Stimulated activated CD4-positive, alpha-beta T cell treated with anti-CD3 and anti-CD28 coated beads, TNF-alpha, amount 100 ng/mL, for 48 hours (primary cell): ENCODE results near the gene ARIH2.

Experiments used
- DNase-seq, 3 donors: peaks; one replicate each; pipeline ENCODE4 v3.0.0-alpha.2; 2020; ENCODE audit warnings: low read depth in 3 of 3

Gene ARIH2

DNA sequence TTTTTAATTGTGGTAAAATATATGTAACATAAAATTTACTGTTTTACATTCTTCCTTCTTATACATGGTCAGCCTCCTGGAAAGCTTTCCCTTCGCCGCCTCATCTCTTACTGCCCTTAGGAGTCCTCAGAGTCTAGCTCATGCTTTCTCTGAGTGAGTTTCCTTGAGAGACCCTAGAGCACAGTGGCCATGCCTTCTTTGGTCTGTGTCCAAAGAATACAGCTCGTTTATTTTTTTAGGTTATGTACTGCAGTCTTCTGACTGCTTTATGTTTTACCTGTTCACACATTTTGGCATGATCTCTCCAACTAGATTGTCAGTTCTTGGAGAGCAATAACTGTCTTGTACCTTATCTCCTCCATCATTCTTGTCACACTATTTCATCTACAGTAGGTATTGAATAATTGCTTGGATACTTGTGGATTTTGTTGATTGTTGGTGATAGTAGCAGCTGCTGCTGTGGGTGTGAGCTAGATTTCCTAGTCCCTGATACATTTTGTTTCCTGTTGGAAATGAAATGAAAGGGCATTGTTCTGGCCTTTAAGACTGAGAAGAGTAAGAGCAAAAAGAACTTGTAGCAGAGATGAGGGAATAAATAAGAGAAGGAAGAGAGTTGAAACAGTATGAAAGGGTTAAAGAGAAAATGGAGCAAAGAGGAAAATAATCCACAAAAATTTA is 10.9 kb downstream of the ARIH2 start:
- DNase-seq: no peak

DNA sequence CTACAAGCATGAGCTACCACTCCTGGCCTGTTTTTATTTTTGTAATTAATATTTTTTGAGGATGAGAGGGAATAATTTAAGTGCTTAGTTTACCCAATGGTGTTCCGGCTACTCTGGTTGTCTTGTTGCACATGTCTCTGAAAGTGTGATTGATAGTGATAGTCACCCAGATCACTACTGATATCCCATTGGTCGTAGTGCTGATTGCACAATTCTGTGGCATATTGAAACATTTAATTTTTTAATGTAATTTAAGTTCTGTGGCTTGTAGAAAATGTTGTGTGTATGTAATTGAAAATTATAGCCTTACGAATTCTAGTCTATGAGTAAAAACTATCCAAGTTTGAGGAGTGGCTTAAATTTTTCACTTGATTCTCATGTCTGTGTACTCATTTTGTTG is 11.9 kb downstream of the ARIH2 start:
- no peak for DNase-seq

GRCh38 chr3:48931944-48932580 is 13.4 kb downstream of the ARIH2 start:
- no peak for DNase-seq

GRCh38 chr3:48934333-48934991 is 15.8 kb downstream of the ARIH2 start:
- DNase-seq: no peak

DNA sequence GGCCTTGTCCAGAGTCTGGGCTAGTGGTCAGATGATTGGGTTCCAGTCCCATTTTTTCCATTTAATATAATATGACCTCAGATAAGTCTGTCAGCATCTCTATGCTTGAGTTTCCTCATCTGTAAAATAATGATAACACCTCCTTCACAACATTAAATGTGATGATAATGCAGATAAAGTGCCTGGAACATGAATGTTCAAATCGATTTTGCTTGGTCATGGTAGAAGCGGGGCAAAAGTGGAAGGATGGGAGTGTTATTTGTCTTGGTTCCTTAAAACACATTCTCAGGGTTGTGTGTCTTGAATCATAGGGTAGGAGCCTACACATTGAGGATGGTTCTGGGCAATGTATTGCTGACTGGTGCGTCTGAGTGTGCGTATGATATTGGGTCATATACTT is 16.9 kb downstream of the ARIH2 start:
- no peak for DNase-seq

- no peak for DNase-seq
These were observed 19.5 kb downstream of the ARIH2 start for GRCh38 chr3:48938156-48938555.

GRCh38 chr3:48938689-48939088 is 20.0 kb downstream of the ARIH2 start:
- no peak for DNase-seq

DNA sequence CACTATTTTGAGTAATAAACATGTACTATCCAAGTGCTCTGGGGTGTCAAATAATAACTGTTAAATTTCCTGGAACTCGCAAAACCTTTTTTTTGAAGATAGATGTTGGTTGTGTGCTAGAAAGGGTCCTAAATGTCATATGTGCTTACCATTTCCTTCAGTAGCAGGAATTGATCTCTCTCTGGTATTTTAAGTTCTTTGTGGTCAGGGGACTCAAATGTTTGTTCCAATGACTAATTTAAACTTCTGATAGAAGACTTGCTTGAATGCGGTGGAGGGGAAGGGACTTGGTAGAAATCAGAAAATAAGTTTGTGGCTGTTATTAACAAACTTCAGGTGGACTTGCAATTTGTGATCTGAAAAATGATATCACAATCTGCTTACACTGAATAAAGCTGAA is 26.8 kb downstream of the ARIH2 start:
- DNase-seq: no peak

DNA sequence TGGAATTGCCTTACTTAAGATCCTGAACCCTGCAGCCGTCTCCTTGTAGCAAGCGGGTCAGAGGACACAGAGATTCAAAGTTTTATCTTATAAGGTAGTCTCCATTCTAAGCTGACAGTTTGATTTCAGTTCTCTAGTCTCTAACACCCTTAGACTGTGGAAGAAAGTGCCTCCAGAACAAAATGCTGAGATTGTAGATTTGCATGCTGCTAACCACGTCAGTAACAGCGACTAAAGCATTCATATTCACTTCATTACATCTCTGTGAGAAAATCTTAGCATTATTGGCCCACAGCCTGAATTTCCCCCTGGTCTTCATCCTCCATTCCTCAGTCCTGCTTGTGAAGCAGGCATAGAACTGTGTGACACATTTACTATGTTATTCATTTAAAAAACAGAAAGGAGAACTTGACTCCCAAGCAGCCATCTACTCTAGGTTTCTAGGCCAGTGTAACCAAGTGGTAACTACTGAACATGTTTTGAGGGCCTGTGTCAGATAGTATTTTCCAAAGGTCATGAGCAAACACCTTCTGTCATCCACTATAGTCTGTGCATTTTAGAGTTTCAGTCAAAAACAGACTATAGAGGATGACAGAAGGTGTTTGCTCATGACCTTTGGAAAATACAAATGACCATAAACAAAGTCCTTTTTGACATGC is 27.4 kb downstream of the ARIH2 start:
- DNase-seq: no peak

DNA sequence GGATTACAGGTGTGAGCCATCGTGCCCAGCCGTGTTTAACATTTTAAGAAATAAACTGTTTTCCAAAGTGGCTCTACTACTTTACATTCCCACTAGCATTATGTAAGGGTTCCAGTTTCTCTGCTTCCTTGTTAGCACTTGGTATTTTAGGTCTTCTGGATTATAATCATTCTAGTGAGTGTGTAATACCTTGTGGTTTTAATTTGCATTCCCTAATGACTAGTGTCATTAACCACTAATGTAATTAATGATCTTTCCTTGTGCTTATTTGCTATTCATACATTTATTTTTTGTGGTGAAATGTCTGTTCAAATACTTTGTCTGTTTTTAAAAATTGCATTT is 30.7 kb downstream of the ARIH2 start:
- DNase-seq: no peak

DNA sequence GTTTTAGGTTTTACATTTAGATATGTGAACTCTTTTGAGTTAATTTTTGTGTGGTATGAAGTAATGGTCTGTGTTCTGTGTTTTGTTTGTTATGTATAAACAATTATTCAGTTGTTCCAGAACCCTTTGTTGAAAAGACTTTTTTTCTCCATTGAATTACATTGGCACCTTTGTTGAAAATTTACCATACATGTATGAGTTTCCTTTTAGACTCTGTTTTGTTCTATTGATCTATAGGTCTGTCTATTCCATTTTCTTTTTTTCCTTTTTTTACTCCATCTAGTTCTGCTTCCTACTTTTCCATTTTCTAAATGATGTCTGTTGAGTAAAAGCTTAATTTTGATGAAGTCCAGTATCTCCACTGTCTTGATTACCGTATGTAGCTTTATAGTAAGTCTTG is 31.4 kb downstream of the ARIH2 start:
- no peak for DNase-seq

DNA sequence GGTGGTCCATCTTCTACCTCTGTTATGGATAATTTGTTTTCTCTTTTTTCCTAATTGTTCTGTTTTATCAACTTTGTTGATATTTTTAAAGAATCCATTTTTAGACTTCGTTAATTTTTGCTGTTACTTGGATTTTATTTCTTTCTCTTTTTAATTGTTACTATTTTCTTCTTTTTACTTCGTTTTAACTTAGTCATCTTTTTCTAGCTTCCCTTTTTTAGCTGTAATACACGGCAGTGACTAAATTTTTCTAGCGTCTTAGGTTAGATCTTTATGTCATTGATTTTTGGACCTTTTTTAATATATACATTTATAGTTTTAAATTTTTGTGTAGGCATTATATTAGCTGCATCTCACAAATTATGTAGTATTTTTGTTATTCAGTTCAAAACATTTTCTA is 33.1 kb downstream of the ARIH2 start:
- DNase-seq: no peak

GRCh38 chr3:48952510-48953118 is 34.0 kb downstream of the ARIH2 start:
- DNase-seq: peak in 2 of 3 donors; percentile 9 to 28

DNA sequence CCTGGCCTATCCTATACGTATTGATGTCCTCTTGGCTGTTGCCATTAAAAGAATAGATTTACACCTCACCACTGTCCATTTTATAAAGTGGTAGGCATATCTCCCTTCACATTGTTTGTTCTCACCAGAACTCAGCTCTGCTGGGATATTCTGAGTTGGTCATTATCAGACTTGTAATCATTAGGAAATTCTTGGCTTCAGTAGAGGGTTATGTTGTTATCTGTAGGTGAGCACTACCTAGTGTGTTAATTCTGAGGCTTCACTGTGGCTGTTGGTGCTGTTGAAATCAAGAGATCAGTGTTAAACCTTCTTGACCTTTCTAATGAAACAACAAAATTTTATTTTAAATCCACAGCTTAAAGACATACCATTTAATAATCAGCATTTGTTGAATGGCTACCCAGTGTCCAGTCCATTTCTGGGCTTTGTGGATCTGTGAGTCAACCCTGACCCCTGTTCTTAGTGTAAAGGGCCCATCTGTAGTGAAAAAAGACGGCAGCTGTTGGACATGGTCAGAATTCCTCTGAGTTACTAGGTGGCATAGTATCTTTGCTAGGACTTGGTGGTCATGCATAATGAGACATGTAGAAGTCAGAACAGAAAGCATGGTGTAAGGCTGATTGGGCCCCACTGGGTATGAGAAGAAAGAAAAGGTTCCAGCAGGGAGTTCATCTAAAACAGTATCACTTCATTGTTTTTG is 38.5 kb downstream of the ARIH2 start:
- no peak for DNase-seq

- no peak for DNase-seq
These were observed 42.3 kb downstream of the ARIH2 start for GRCh38 chr3:48960841-48961413.

DNA sequence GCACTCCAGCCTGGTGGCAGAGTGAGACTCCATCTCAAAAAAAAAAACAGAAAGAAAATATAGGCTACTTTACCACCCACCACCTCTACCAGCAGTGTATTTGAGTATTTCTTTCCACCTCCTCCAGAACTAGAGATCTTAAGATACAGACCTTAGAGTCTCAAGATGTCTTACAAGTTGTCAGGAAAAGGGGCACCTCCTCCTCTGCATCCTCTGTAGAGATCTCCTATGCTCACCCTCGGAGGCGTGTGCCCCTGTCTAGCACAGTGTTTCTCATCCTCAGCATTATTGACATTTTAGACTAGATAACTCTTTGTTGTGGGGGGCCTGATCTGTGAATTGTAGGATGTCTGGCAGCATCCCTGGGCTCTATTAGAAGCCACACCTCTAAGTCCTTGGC is 43.7 kb downstream of the ARIH2 start:
- no peak for DNase-seq

GRCh38 chr3:48962939-48963338 is 44.3 kb downstream of the ARIH2 start:
- DNase-seq: no peak

DNA sequence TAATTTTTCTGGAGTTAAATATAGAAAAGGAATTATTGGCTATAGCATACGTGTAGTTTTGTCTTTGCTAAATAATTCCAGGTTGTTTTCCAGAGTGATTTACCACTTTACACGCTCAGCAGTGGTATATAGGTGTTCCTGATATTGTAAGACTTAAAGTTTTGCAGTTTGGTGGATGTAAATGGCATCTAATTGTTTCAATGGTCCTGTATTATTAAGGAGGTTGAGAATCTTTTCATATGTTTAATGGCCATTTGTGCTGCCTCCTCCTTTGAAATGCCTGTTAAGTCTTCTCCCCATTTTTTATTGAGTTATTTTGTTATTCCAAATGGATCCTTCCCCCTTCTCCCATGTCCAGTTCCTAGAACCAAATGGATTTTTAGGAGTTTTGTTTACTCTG is 44.9 kb downstream of the ARIH2 start:
- DNase-seq: no peak

- no peak for DNase-seq
These were observed 47.7 kb downstream of the ARIH2 start for GRCh38 chr3:48966367-48966766.

GRCh38 chr3:48966876-48967361 is 48.3 kb downstream of the ARIH2 start:
- peak in 2 of 3 donors; percentile 9 to 32 for DNase-seq

DNA sequence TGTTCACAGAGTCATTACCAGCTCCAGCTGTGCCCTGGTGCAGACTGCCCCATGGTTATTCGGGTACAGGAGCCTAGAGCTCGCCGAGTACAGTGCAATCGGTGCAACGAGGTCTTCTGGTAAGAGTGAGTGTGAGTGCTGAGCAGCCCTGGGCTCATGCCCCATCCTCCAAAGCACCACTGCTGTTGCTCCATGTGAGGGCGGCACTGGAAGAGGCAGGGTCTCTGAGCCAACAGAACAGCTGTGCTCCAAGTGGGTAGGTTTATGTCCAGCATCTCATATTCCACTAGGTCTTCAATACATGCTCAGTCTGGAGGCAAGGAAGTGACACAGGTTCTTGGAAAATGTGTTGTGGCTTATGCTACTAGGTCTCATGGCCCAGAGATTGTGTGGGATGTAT is 51.9 kb downstream of the ARIH2 start:
- no peak for DNase-seq
